ENCODE results near the gene GOLGA1.
"Not testable (repeated sequence)": the region's sequence is repeated elsewhere in the genome, so short reads cannot be mapped to it uniquely, and the experiment has no call there.

GOLGA1 gene

DNA sequence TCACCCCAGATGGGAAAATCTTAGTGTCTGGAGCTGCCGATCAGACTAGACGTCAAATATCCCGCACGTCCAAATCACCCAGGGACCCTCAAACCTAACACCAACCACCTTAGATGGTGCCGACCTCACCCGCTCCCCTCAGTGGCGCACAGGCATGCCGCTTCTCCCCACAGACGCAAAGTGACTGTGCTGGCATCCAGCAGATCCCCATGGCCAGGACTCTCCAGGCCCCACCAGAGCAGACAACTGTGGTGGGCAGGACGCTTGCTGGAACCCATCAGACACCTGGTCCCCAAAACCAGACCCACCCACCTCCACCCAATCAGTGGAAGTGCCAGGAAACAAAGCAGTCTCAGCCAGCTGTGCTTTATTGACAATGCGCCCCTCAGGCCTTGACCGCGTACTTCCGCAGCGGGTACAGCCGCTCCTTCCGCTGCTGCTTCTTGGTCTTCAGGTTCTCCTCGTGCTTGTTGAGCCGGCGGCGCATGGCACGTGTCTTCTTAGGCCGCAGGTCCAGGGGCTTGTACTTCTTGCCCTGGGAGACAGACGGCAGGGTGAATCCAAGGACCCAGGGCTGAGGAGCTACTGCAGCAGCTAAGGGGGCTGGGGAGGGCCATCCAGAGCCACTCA lies 83.2 kb downstream of the GOLGA1 start:
- no peak for DNase-seq

DNA sequence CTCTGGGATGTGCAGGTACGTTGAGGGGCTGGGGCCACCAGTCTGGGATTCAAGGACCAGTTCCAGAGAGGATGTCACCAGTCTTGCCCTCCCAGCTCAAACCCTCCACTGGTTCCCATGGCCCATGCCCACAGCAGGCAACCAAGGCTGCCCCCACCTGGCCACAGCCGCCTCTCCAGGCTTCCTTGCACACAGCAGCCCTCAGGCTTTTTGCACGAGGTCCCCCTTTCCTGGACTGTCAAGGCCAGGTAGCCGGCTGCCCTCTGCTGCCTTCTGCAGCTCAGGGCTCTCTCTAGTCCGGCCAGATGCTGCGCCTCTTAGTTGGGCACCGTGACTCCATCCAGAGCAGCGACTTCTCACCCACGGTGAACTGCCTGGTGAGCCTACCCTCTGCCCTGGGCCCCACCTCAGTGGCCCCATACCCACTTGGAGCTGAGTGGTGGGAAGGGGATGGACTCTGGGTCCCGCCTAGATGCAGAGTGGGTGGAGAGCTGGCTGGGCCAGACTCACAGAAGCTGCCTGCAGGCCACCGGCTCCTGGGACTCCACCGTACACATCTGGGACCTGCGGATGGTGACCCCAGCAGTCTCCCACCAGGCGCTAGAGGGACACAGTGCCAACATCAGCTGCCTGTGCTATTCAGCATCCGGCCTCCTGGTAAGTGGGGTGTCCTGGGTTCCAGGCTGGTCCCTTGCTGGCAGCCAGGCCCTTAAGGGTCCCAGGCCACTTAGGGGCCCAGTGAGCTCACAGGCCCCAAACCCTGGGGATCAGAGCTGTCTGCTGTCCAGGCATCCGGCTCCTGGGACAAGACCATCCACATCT lies 84.7 kb downstream of the GOLGA1 start:
- DNase-seq: no peak

- no peak for DNase-seq
These were observed 85.3 kb downstream of the GOLGA1 start for GRCh38 chr9:124855566-124855943.

DNA sequence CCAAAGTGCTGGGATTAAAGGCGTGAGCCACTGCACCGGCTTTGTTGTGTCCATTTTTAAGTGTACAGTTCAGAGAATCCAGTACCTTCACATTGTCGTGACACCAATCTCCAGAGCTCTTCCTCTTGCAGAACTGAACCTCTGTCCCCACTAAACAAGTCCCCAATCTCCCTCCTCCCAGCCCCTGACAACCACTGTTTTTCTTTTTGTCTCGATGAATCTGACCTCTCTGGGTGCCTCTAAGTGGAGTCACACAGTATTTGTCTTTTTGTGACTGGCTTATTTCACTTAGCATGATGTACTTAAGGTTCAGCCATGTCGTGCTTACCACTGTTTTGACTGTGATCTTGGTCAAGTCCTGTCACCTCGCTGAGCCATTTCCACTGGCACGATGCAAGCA lies 86.1 kb downstream of the GOLGA1 start:
- no peak for DNase-seq

- DNase-seq: no peak
These were observed 86.7 kb downstream of the GOLGA1 start for GRCh38 chr9:124854161-124854560.

- no peak for DNase-seq
These were observed 87.2 kb downstream of the GOLGA1 start for GRCh38 chr9:124853605-124854143.

DNA sequence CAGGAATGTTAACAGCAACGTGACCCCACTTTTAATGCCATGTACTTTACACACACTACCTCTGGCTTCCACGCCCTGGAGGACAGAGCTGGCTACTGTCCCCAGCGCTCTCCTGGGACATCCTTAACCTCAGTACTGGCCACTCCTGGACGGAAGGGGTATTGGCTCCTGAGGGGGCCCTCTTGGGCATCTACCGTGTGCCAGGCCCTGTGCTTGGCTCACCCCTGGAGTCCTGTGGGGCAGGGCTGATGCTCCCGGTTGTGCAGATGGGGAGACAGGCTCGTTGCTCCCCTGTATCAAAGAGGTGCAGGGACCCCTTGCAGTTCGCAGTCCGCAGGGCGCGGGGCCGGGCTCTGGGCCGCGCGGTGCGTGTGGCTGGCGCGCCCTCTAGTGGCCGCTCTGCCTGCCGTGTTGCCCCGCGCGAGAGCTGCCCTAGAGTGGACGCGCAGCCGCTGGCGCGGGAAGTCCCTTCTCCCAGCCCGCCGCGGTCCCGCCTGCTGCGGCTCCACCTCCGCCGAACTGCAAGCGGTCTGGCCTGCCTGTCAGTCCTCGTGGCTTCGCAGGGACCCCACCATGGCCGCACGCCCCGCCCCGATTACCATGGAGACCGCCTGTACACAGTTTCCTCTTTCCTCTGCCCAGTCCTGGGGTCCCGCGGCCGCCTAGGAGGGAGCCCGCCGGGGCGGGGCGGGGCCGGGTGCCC lies 87.9 kb downstream of the GOLGA1 start, which contains the start of gene WDR38:
TSS of gene WDR38 (plus strand) at position 632 of the 703 bp plus-strand sequence. CDS start 72 bp downstream, outside the sequence.
- peak; percentile 92 for DNase-seq

- DNase-seq: no peak
These were observed 88.6 kb downstream of the GOLGA1 start for GRCh38 chr9:124852121-124852828.

- no peak for DNase-seq
These were observed 91.1 kb downstream of the GOLGA1 start for GRCh38 chr9:124849801-124850200.

DNA sequence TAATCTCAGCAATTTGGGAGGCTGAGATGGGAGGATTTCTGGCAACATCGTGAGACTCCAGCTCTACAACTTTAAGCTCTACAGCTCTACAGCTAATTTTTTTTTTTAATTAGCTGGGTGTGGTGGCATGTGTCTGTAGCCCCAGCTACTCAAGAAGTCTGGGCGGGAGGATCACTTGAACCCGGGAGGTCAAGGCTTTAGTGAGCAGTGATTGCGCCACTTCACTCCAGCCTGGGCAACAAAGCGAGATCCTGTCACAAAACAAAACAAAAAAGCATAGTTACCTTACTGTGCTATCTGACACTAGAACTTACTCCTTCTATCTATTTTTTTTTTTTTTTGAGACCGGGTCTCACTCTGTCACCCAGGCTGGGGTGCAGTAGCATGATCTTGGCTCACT lies 93.9 kb downstream of the GOLGA1 start:
- DNase-seq: no peak

DNA sequence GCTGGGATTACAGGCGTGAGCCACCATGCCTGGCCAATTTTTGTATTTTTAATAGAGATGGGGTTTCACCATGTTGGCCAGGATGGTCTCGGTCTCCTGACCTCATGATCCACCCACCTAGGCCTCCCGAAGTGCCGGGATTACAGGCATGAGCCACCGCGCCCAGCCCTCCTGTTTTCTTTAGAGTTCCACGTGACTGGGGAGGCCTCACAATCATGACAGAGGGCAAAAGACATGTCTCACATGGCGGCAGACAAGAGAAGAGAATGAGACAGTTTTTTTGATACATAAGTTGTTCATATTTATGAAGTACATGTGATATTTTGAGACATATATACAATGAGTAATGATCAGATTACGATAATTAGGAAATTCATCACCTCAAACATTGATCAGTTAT lies 94.4 kb downstream of the GOLGA1 start:
- not testable (repeated sequence) for DNase-seq

- no peak for DNase-seq
These were observed 96.6 kb downstream of the GOLGA1 start for GRCh38 chr9:124844291-124844690.

GRCh38 chr9:124843456-124844034 lies 97.3 kb downstream of the GOLGA1 start:
- no peak for DNase-seq

- DNase-seq: no peak
These were observed 99.6 kb downstream of the GOLGA1 start for GRCh38 chr9:124841075-124841821.

DNA sequence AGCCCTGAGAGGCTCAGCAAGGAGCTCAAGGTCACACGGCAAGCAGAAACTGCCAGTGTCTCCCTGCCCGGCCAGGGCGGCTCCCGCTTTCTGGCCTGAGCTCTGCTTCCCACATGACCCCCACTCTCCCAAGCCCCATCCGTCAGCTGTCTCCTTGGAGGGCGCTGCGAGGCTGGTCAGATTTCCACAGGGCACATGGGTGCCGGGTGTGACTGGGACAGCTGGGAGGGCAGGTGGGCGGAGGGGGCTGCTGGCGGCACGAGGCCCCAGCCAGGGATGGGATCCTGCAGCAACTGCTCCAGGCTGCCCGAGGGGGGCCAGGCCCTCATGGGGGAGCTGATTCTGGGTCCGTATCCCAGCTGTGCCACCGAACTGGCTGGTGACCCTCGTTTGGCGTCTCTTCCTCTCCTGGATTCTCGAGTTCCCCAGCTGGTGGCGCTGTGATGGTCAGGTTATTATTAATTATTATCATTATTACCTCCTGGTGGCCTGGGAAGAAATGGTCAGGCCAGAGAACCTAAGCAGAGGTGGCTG lies 100.5 kb downstream of the GOLGA1 start:
- no peak for DNase-seq

GRCh38 chr9:124839612-124840299 lies 101.1 kb downstream of the GOLGA1 start:
- no peak for DNase-seq

- not testable (repeated sequence) for DNase-seq
These were observed 102.2 kb downstream of the GOLGA1 start for GRCh38 chr9:124838567-124839275.

DNA sequence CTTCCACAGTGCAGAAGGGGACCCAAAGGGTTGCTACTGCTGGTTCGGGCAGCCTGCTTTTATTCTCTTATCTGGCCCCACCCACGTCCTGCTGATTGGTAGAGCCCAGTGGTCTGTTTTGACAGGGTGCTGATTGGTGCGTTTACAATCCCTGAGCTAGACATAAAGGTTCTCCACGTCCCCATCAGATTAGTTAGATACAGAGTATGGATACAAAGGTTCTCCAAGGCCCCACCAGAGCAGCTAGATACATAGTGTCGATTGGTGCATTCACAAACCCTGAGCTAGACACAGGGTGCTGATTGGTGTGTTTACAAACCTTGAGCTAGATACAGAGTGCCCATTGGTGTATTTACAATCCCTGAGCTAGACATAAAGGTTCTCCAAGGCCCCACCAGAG lies 102.8 kb downstream of the GOLGA1 start:
- DNase-seq: not testable (repeated sequence)

- DNase-seq: no peak
These were observed 105.8 kb downstream of the GOLGA1 start for GRCh38 chr9:124835026-124835557.

DNA sequence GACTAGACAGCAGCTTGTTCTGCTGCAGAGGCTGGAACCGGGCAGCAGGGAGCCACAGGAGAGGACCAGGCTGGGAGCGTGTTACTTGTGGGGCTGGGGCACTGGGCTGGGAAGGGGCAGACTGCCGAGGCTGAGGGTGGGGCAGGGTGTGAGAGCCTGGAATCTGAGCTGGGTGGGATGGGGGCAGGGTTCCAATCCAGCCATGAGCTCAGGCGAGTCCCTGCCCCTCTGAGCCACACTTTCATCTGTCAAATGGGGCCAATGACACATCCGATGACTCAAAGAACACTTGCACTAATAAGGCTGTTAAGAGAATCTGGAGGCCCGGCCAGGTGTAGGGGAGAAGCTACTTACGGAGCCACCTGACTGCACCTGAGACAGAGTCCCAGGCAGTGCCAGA lies 106.3 kb downstream of the GOLGA1 start:
- DNase-seq: no peak

All from activated gamma-delta T cell (primary cell).